Loucy (cell line): ENCODE data around the gene GPRIN2.
"Not testable (repeated sequence)": the region's sequence is repeated elsewhere in the genome, so short reads cannot be mapped to it uniquely, and the experiment has no call there.

Experiments used
- CTCF ChIP-seq: fragments of 200-600 bp; sonication (generic); conservative IDR thresholded peaks from 2 replicates; pipeline ENCODE4 v1.5.1; 2014; ENCODE audit warnings: mild to moderate bottlenecking, antibody characterized with exemption, low read length
- EZH2phosphoT487 ChIP-seq: fragments of 200-600 bp; IDR thresholded peaks from 2 replicates; pipeline ENCODE4 v1.6.1; 2018; ENCODE audit warnings: antibody characterized with exemption, mild to moderate bottlenecking, moderate library complexity, borderline replicate concordance

GRCh38 chr10:46593307-46593706, 36.8 kb upstream of the GPRIN2 start:
- TF ChIP-seq CTCF, EZH2phosphoT487: not testable (repeated sequence)
